OCI-LY3 (cell line): ENCODE measurements around the gene AGRN.

Experiments
- H2AFZ ChIP-seq: fragments of 200-600, 300-600 bp; shearing (Covaris generic); 2 replicates; pipeline ENCODE4 v1.6.0; 2014; ENCODE audit warnings: antibody characterized with exemption, low read depth, low read length
- H3K27ac ChIP-seq: fragments of 200-600, 300-600 bp; sonication (generic); 2 replicates; pipeline ENCODE4 v1.5.1; 2014; ENCODE audit warnings: mild to moderate bottlenecking, low read length, moderate library complexity, mixed read lengths
- H3K27me3 ChIP-seq: fragments of 200-600, 300-600 bp; sonication (generic); 2 replicates; pipeline ENCODE4 v1.6.1; 2014; ENCODE audit warnings: low read depth, low read length, mixed read lengths
- H3K36me3 ChIP-seq: fragments of 200-600, 300-600 bp; sonication (generic); replicated peaks from 2 replicates; pipeline ENCODE3; 2014; ENCODE audit warnings: low read depth, low read length, mixed read lengths
- H3K4me1 ChIP-seq: fragments of 300-600, 200-600 bp; sonication (generic); 2 replicates; pipeline ENCODE4 v1.6.1; 2014; ENCODE audit warnings: low read length, mixed read lengths
- H3K4me2 ChIP-seq: fragments of 200-600, 300-600 bp; sonication (generic); 2 replicates; pipeline ENCODE4 v1.6.1; 2014; ENCODE audit warnings: low read length, mixed read lengths
- H3K4me3 ChIP-seq: fragments of 300-600, 200-600 bp; sonication (generic); 2 replicates; pipeline ENCODE4 v1.5.1; 2014; ENCODE audit warnings: antibody characterized with exemption, mild to moderate bottlenecking, low read length, moderate library complexity
- H3K79me2 ChIP-seq: fragments of 300-600, 200-600 bp; shearing (Covaris generic); 2 replicates; pipeline ENCODE4 v1.6.1; 2014; ENCODE audit warnings: mild to moderate bottlenecking, low read length, mixed read lengths
- H3K9ac ChIP-seq: fragments of 300-600, 200-600 bp; shearing (Covaris generic); 2 replicates; pipeline ENCODE4 v1.6.0; 2014; ENCODE audit warnings: mild to moderate bottlenecking, low read length, moderate library complexity
- H3K9me3 ChIP-seq: fragments of 200-600, 300-600 bp; shearing (Covaris generic); 2 replicates; pipeline ENCODE4 v1.6.1; 2014; ENCODE audit warnings: low read length, mixed read lengths; ENCODE audit not compliant: insufficient read depth
- H4K20me1 ChIP-seq: fragments of 200-600, 300-600 bp; sonication (generic); 2 replicates; pipeline ENCODE4 v1.6.1; 2016; ENCODE audit warnings: low read length, mixed read lengths; ENCODE audit not compliant: insufficient read depth
- CTCF ChIP-seq: fragments of 200-600, 300-600 bp; sonication (generic); IDR thresholded peaks from 2 replicates; pipeline ENCODE4 v1.5.1; 2014; ENCODE audit warnings: antibody characterized with exemption, low read length, low read depth
- EZH2phosphoT487 ChIP-seq: fragments of 200-600 bp; shearing (Covaris generic); IDR thresholded peaks from 2 replicates; pipeline ENCODE4 v1.6.1; 2018; ENCODE audit warnings: antibody characterized with exemption, mixed run types, low read depth

Gene AGRN

GRCh38 chr1:971751-972506 is 48.0 kb upstream of the AGRN start:
- Histone ChIP-seq H4K20me1 (no peaks in the 10 kb centered on the region), H3K9me3 (no peaks in the 10 kb centered on the region), H3K36me3 (no peaks in the 10 kb centered on the region), H3K79me2 (no peaks in the 10 kb centered on the region), H2AFZ (no peak overlapping the region), H3K4me3 (no peak overlapping the region), H3K4me2 (no peak overlapping the region), H3K9ac (no peak overlapping the region), H3K27ac (no peak overlapping the region), H3K4me1 (peaks cover 5% of the 10 kb centered on the region; the same call in 1 of the 2 replicates), H3K27me3 (peaks cover 4% of the 10 kb centered on the region; the same call in 1 of the 2 replicates)
- TF ChIP-seq EZH2phosphoT487: no peak
- TF ChIP-seq CTCF: no peak

GRCh38 chr1:972726-973458 is 47.0 kb upstream of the AGRN start:
- Histone ChIP-seq H3K4me2 (no peak overlapping the region), H3K4me1 (no peaks in the 10 kb centered on the region), H3K36me3 (no peaks in the 10 kb centered on the region), H2AFZ (no peak overlapping the region), H3K9me3 (no peaks in the 10 kb centered on the region), H3K9ac (no peak overlapping the region), H3K79me2 (no peaks in the 10 kb centered on the region), H4K20me1 (no peaks in the 10 kb centered on the region), H3K4me3 (no peak overlapping the region), H3K27me3 (peaks cover 4% of the 10 kb centered on the region; the same call in 1 of the 2 replicates), H3K27ac (no peak overlapping the region)
- TF ChIP-seq EZH2phosphoT487 (no peak), CTCF (no peak)

- Histone ChIP-seq H3K36me3 (no peaks in the 10 kb centered on the region), H3K4me2 (no peak overlapping the region), H3K4me3 (no peak overlapping the region), H3K27me3 (peaks cover 4% of the 10 kb centered on the region; the same call in 1 of the 2 replicates), H3K9me3 (no peaks in the 10 kb centered on the region), H3K4me1 (no peaks in the 10 kb centered on the region), H3K27ac (no peak overlapping the region), H3K79me2 (no peaks in the 10 kb centered on the region), H3K9ac (no peak overlapping the region), H4K20me1 (no peaks in the 10 kb centered on the region), H2AFZ (no peak overlapping the region)
- TF ChIP-seq EZH2phosphoT487 (no peak), CTCF (no peak)
These were observed 46.2 kb upstream of the AGRN start for GRCh38 chr1:973459-974292.

- TF ChIP-seq EZH2phosphoT487 (no peak), CTCF (no peak)
- H3K27ac ChIP-seq: no peak overlapping the region
- no peak overlapping the region for H3K4me3 ChIP-seq
- H3K36me3 ChIP-seq: no peaks in the 10 kb centered on the region
- no peaks in the 10 kb centered on the region for H3K79me2 ChIP-seq
- no peaks in the 10 kb centered on the region for H3K9me3 ChIP-seq
- no peak overlapping the region for H3K4me2 ChIP-seq
- no peak overlapping the region for H2AFZ ChIP-seq
- H3K27me3 ChIP-seq: peaks cover 4% of the 10 kb centered on the region; the same call in 1 of the 2 replicates
- H3K9ac ChIP-seq: no peak overlapping the region
- H3K4me1 ChIP-seq: no peaks in the 10 kb centered on the region
- no peaks in the 10 kb centered on the region for H4K20me1 ChIP-seq
These were observed 45.7 kb upstream of the AGRN start for GRCh38 chr1:974293-974640.
